ENCODE results near the gene GPR162.
A peak's percentile ranks its signal among the peaks of the same experiment; 100 is the strongest.

Gene GPR162

GRCh38 chr12:6787309-6787708, 34.3 kb upstream of the GPR162 start:
- no peak for DNase-seq

DNA sequence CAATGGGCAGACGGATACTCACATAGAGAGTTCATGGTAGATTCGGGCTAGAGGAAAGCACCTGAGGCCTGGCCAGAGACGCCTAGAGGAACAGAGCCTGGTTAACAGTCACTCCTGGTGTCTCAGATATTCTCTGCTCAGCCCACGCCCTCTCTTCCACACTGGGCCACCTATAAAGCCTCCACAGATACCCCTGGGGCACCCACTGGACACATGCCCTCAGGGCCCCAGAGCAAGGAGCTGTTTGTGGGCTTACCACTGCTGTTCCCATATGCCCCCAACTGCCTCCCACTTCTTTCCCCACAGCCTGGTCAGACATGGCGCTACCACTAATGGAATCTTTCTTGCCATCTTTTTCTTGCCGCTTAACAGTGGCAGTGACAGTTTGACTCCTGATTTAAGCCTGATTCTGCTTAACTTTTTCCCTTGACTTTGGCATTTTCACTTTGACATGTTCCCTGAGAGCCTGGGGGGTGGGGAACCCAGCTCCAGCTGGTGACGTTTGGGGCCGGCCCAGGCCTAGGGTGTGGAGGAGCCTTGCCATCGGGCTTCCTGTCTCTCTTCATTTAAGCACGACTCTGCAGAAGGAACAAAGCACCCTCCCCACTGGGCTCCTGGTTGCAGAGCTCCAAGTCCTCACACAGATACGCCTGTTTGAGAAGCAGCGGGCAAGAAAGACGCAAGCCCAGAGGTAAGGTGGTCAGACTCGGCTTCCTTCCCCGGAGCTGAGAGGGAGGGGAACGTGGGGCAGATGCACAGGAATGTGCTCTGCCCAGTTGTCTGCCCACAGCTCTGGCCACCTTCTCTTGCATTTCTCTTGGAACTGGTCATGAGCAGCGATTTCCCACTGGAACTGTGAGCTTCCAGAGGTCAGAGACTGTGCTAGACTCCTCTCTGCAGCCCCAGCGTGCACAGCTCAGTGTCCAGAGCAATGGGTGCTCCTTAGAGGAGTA, 32.4 kb upstream of the GPR162 start, which contains the start of gene CD4:
Gene CD4, plus strand, starts transcription at position 557 of the 953 bp plus-strand sequence. CDS start 10,611 bp downstream, outside the sequence.
- DNase-seq, result peak; percentile 66

- peak; percentile 39 for DNase-seq
These were observed 31.0 kb upstream of the GPR162 start for GRCh38 chr12:6790496-6791150.

- DNase-seq, result no peak
These were observed 29.6 kb upstream of the GPR162 start for GRCh38 chr12:6791931-6792520.

DNA sequence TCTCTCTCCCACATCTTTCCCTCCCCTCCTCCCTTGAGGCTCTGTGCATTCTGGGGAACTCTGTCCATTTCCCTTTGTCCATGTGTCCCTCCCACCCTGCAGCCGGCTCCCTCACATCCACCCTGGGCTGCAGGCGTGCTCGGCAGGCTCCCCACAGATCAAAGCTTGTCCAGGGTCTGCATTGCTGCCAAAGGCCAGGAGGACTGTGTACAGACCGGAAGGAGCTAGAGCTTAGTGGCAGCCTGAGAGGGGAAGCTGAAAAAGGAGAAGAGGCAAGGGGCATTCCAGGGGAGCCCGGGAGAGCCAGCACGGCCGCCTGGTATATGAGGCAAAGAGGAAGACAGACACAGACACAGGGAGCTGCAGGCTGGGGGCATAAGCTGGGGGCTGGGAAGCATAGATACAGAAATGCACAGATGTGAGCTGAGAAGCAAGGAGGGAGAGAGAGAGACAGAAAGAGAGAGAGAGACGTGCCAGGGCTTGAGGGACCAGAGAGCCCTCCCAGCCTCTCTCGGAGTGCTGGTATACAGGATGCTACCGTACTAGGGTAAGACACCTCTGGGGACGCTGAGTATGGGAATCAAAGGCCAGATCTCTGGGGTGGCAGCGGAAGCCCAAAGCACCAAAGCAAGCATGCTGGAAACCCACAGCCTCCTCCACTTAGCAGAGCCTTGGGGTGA, 29.0 kb upstream of the GPR162 start:
- DNase-seq, result peak; percentile 30

- no peak for DNase-seq
These were observed 26.5 kb upstream of the GPR162 start for GRCh38 chr12:6795088-6795487.

DNA sequence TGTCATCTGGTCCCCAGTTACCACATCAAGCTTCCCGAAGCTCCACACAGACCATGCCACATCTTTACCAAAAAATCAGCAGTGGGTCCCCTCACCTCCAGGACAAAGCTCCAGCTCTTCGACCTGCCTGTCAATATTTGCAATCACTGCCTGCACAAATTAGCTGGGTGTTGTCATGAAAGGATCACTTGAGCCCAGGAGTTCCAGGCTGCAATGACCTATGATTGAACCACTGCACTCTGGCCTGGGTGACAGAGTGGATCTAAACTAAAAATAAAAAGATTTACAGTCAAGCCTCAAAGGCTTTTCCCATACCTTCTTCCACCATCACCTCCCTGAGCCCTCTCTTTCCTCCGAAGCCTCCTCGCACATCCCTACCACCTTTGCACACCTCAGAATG, 25.0 kb upstream of the GPR162 start:
- DNase-seq, result no peak

DNA sequence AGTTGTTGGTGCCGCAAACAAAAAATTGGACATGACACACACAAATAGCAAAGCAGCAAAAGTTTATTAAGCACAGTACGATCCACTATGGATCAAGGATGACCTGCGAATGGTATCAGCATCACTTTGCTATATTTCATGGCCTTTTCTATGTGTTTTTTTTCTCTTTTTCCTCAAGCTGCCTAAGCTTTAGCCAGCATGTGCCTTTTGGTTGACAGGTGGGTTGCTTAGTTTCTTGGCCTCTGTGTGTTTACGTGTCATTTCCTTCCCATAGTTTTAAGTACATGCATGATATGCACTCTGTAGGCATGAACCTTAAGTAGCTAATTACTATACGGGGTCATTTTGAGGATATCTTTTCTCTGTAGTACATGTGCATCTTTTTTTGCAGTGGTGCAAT, 22.5 kb upstream of the GPR162 start:
- no peak for DNase-seq

GRCh38 chr12:6807170-6807569, 14.5 kb upstream of the GPR162 start:
- no peak for DNase-seq

DNA sequence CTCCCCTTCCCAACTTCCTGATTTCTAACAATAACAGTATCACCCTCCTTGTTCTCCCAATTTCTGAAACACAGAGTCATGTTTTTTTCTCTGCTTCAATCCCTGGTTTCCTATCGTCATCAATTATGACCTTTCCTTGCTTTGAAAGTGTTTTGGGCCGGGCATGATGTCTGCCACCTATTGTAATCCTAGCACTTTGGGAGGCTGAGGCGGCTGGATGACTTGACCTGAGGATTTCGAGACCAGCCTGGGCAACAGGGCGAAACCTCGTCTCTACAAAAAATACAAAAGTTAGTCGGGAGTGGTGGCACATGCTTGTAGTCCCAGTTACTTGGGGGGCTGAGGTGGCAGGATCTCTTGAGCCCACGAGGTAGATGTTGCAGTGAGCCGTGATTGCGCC, 12.6 kb upstream of the GPR162 start:
- no peak for DNase-seq

DNA sequence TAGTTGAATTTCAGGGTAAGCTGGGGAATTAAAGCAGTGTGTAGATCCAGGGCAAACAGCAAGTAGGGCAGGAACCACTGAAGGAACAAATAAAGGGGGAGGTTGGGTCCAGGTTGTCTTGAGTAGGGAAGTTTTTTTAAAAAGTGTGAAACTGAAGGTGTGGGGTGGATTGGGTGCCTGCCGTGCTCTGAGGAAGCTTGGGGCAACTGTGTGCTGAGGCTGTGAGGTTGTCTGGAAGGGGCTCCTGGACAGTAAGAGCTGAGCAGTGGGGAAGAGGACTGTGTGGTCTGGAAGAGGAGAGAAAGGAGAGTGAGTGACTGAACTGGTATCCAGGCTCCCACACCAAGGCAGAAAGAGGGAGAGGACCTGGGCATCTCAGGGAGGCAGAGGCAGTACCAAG, 10.9 kb upstream of the GPR162 start:
- no peak for DNase-seq

DNA sequence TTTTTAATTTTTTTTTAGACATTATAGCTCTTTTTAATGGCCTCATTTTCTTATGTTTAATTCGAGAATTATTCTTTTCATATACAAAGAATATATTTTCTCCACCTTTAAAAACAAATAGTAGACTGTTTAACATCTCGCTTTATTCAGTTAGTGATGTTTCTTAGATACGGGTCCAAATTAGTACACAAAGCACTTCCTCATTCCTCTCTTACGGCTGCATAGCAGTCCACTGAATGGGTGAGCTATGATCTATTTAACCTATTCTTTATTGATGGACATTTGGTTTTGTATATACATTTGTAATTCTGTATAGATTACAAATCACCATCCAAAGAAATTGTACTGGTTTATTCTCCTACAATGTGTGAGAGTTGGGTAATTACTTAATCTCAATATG, 8.3 kb upstream of the GPR162 start:
- DNase-seq, result no peak

DNA sequence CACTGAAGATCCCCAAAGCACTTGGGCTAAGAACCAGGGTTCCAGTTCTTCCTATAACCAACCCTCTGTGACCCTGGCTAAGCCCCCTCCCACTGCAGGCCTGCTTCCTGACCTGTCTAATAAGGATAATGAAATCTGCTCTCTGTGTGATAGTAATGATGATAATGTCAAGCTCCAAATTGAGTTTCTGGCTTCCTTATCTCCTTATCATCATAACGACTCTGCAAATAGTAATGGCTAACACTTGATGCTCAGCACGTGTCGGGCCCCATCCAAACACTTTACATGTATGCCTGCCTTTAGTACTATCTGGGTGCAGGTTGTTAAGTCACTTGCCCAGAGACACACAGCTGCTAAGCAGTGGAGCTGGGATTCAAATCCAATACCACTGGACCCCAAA, 5.0 kb upstream of the GPR162 start:
- DNase-seq, result no peak

DNA sequence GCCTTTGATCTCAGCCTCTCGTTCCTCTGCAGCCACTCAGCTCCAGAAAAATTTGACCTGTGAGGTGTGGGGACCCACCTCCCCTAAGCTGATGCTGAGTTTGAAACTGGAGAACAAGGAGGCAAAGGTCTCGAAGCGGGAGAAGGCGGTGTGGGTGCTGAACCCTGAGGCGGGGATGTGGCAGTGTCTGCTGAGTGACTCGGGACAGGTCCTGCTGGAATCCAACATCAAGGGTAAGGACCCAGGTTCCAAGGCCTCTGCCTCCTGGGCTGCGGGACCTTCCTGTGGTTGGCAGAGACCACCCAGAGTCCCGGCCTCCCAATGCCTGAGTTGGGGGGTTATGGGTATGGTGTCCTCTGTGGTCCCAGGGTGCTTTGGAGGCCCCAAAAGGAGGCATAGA, 4.5 kb upstream of the GPR162 start:
- no peak for DNase-seq

GRCh38 chr12:6817662-6818157, 3.9 kb upstream of the GPR162 start:
- DNase-seq, result no peak

- no peak for DNase-seq
These were observed 3.4 kb upstream of the GPR162 start for GRCh38 chr12:6818222-6818621.

GRCh38 chr12:6818645-6819044, 3.0 kb upstream of the GPR162 start:
- DNase-seq, result no peak

- no peak for DNase-seq
These were observed 2.3 kb upstream of the GPR162 start for GRCh38 chr12:6819106-6820030.

DNA sequence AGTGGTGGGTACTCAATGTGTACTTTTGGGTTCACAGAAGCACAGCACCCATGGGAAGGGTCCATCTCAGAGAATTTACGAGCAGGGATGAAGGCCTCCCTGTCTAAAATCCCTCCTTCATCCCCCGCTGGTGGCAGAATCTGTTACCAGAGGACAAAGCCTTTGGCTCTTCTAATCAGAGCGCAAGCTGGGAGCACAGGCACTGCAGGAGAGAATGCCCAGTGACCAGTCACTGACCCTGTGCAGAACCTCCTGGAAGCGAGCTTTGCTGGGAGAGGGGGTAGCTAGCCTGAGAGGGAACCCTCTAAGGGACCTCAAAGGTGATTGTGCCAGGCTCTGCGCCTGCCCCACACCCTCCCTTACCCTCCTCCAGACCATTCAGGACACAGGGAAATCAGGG, 1.5 kb upstream of the GPR162 start:
- no peak for DNase-seq

DNA sequence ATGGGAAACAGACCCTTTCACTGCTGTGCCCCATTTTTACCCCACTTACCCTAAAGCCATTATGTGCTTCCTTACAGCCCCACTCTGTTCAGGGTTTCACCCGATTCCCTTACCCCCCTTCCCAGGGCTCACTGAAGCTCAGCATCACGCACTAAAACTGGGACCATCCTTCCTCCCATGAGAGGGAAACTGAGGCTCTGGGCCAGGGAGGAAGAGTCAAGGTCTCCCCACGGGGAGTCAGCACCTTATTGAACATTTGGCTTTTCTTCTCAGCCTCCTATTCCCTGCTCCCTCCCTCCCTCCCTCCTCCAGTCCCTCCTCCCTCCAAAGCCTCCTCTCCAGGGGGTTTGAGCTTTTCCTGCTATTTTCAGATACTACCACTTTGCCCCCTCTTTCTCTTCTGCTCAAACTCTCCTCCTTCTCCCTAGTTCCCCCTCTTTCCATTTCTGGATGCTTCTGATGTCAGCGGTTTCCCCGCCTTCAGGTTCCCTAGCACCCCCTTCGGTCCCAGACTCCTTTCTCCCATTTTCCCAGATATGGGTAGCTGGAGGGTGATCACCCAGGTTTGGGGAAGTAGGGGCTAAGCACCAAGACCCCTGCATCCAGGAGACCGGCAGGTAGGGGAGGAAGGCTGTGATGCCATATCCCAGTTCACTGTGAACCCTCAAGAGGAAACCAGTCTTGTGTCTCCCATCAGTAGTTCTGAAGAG, 960 bp downstream of the GPR162 start:
- no peak for DNase-seq

Measured in CD4-positive, alpha-beta T cell treated with Interleukin-4 for 4 hours (primary cell).